Ramos (cell line): ENCODE measurements around the gene PPP6R1.
"Not testable (repeated sequence)": the region's sequence is repeated elsewhere in the genome, so short reads cannot be mapped to it uniquely, and the experiment has no call there.

Source experiments
- in situ Hi-C: fragments of 300-500 bp; cut with MboI; formaldehyde crosslinking; loops from one replicate; pipeline ENCODE4 v1.14.3; 2022; ENCODE audit warnings: low sequenced_read_pairs; ENCODE audit not compliant: unreplicated experiment

PPP6R1 gene

GRCh38 chr19:55206664-55207500 lies 51.9 kb downstream of the PPP6R1 start:
- in situ Hi-C loops = no loop called here

DNA sequence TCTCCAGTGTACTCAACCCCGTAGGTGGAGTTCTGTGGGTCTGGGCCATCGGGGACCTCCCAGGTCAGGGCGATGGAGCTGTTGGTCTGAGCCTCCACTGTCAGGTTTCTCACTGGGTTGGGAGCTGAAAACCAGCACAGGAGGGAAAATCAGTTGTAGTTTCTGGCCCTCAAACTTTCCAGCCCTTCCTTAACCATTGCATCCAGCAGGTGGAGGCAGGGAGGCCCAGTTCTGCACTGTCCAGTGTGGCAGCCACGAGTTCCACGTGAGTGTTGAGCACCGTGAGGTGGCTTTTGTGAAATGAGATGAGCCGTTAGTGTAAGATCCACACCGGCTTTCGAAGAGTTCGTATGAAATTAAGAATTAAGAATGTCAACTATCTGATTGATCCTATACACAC lies 56.6 kb downstream of the PPP6R1 start:
- in situ Hi-C loops = not testable (repeated sequence)

DNA sequence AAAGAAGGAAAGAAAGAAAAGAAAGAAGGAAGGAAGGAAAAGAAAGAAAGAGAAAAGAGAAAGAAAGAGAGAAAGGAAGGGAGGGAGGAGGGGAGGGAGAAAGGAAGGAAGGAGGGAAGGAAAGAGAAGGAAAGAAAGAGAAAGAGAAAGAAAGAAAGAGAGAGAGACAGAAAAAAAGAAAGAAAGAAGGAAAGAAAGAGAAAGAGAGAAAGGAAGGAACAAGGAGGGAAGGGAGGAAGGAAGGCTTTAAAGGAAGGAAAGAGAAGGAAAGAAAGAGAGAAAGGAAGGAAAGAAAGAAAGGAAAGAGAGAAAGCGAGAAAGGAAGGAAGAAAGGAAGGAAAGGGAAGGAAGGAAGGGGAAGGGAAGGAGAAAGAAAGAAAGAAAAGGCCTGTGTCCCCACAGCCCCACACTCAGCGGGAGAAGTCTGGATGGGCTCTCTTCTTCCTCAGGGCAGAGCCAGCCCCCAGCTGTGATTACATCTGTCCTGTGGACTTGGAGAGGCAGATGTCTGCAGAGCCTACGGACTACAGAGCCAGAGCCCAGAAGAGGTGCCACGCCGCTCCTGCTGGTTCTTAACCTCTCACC lies 59.1 kb downstream of the PPP6R1 start:
- in situ Hi-C loops = no loop called here

GRCh38 chr19:55198651-55199050 lies 60.2 kb downstream of the PPP6R1 start:
- in situ Hi-C loops = no loop called here

DNA sequence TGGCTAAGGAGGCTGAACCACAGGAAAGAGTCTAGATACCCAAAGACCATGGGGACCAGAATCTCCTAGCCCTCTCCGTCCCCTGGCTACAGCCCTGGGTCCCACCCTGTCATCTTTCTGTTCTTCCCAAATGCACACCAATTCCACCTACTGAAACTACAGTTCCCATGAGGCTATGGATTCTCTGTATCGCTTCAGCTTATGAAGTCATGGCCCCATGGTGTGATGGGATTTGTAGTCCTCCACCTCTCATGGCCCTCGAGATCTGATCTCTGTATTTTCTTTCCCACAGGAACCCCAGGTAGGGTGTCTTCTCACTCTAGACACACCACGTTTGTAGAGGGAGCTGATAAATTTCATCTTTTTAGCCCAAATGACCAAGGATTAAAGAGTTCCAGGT lies 61.3 kb downstream of the PPP6R1 start:
- in situ Hi-C loops = no loop called here

- in situ Hi-C loops = no loop called here
These were observed 62.0 kb downstream of the PPP6R1 start for GRCh38 chr19:55196803-55197202.

DNA sequence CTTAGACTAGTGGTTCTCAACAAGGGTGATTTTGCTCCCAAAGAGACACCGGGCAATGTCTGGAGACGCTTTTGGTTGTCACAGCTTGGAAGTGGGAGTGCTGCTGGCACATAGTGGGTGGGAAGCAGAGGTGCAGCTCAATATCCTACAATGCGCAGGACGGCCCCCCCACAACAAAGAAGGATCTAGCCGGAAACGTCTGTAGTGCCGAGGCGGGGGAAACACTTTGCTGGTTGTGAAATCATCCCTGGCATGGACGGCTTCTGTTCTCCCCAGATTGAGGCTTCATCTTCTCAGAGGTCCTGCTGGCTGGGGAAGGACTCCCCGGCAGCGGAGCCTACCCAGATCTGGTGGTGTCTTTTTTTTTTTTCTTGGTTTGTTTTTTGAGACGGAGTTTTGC lies 65.3 kb downstream of the PPP6R1 start:
- in situ Hi-C loops = no loop called here

DNA sequence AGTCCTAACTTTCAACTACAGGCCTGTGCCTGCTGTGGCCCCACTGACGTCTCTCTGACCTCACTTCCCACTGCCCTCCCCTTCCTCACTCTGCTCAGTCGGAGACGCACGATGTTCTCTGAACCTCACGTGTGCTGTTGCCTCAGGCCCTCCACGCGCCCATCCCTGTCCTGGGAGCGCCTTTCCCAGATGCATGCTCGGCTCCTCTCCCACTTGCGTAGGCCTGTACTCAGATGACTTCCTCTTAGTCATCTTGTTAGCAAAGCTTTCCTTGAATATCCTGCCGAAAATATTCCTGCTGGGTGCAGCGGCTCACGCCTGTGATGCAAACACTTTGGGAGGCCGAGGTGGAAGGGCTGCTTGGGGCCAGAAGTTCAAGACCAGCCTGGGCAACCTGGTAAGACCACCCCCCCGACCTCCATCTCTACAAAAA lies 69.4 kb downstream of the PPP6R1 start:
- in situ Hi-C loops = no loop called here

DNA sequence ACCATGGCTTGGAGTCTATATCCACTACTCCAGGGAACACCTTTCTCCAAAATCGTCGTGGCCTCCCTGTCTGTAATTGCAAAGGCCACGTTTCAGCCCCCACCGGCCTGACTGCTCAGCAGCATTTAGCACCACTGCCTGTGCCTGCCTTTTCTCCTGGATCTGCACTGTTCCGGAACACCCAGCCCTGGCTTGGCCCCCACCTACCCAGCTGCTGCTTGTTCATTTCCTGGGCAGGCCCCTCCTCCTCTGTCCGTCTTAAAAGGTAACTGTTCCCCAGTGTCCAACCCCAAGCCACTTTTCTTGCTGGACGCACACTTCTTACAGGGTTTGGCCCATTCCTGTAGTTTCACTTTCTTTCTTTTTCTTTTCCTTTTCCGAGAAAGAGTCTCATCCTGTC lies 70.2 kb downstream of the PPP6R1 start:
- in situ Hi-C loops = no loop called here

DNA sequence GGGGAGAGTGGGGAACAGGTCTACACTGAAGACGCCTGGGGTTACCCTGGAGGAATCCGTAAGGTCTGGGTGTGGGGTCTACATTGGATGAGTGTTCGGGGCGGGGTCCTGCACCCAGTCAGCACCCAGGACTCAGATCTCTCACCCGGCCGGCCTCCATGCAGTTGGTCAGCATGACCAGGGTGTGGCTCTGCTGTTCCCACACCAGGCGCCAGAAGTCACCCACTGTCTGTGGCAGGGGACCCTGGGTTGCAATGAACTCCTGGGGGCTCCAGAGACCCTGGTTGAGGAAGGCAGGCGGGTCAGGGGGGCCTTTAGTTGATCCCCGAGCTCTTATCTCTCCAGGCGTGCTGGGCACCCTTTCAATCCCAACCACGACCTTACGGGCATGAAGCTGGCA lies 72.7 kb downstream of the PPP6R1 start:
- in situ Hi-C loops = no loop called here

DNA sequence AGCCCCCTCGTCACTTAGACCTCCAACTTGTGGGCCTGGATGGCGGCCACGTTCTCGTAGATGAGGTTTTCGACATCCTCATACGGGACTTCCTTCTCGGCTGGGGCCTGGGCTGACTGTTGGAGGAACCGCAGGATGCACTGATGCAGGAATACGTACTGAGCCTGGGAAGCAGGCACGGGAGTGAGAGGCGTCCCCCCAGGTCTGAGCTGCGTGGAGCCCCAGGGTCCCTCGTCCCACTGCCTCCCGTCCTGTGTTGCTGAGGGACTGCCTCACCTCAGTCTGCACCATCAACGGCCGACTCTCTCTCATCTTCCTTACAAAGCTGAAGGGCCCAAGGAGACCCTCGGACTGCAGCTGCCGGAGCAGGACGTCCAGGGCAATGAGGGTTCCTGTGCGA lies 77.1 kb downstream of the PPP6R1 start:
- in situ Hi-C loops = no loop called here
